Hepatocyte (in vitro differentiated cells): ENCODE results near the gene ATP13A2. TPM values are rescaled to one million over a fixed set of nuclear protein-coding genes. Genes with fewer than 3 reads are reported as not detected.

Experiments used
- DNase-seq: peaks from one replicate; pipeline ENCODE4 v3.0.0-alpha.2; 2016; ENCODE audit warnings: low spot score
- H2AFZ ChIP-seq: fragments of 200-600 bp; sonication (generic); 2 replicates; pipeline ENCODE4 v1.6.0; 2016; ENCODE audit warnings: antibody characterized with exemption, mild to moderate bottlenecking
- H3K27ac ChIP-seq: fragments of 200-600 bp; sonication (generic); 2 replicates; pipeline ENCODE4 v1.5.1; 2016; ENCODE audit warnings: mild to moderate bottlenecking
- H3K27me3 ChIP-seq: fragments of 200-600 bp; sonication (generic); 2 replicates; pipeline ENCODE4 v1.6.1; 2016
- H3K36me3 ChIP-seq: fragments of 200-600 bp; sonication (generic); replicated peaks from 2 replicates; pipeline ENCODE4 v1.5.1; 2016; ENCODE audit warnings: low read depth; ENCODE audit not compliant: insufficient read depth
- H3K4me1 ChIP-seq: fragments of 200-600 bp; sonication (generic); 2 replicates; pipeline ENCODE4 v1.5.1; 2016; ENCODE audit warnings: mild to moderate bottlenecking, moderate library complexity; ENCODE audit not compliant: insufficient read depth
- H3K4me2 ChIP-seq: fragments of 200-600 bp; sonication (generic); 2 replicates; pipeline ENCODE4 v1.6.0; 2016
- H3K4me3 ChIP-seq: fragments of 200-600 bp; sonication (generic); 2 replicates; pipeline ENCODE4 v1.5.1; 2016; ENCODE audit warnings: mild to moderate bottlenecking
- H3K79me2 ChIP-seq: fragments of 200-600 bp; sonication (generic); 2 replicates; pipeline ENCODE4 v1.6.0; 2017; ENCODE audit warnings: mild to moderate bottlenecking
- H3K9me2 ChIP-seq: fragments of 200-600 bp; sonication (generic); replicated peaks from 2 replicates; pipeline ENCODE4 v1.6.0; 2017; ENCODE audit warnings: mild to moderate bottlenecking; ENCODE audit not compliant: insufficient read depth
- H3K9me3 ChIP-seq: fragments of 200-600 bp; sonication (generic); 2 replicates; pipeline ENCODE4 v1.5.1; 2016; ENCODE audit warnings: low read depth, mild to moderate bottlenecking
- H4K20me1 ChIP-seq: fragments of 200-600 bp; sonication (generic); 2 replicates; pipeline ENCODE4 v1.6.0; 2016; ENCODE audit warnings: mild to moderate bottlenecking; ENCODE audit not compliant: insufficient read depth, poor library complexity, severe bottlenecking
- EZH2 ChIP-seq: fragments of 200-600 bp; sonication (generic); IDR thresholded peaks from 2 replicates; pipeline ENCODE4 v1.6.1; 2016; ENCODE audit warnings: antibody characterized with exemption, mild to moderate bottlenecking, borderline replicate concordance
- EZH2phosphoT487 ChIP-seq: fragments of 200-600 bp; sonication (generic); IDR thresholded peaks from one replicate; pipeline ENCODE4 v1.6.1; 2018; ENCODE audit warnings: antibody characterized with exemption, mild to moderate bottlenecking, low read depth, moderate library complexity; ENCODE audit not compliant: unreplicated experiment, severe bottlenecking
- WGBS: methylation state at CpG from one replicate; pipeline ENCODE4 v1.1.6; 2016; ENCODE audit warnings: low lambda C conversion rate; ENCODE audit errors: missing lambda C conversion rate; 5-methylcytosine and 5-hydroxymethylcytosine counted together
- polyA plus RNA-seq: library from polyadenylated mRNA; unstranded; fragments of >200 nt; fragmentation: Nextera tagmentation; extraction: Ambion mirVana; gene quantifications from 2 replicates; pipeline ENCODE4 v1.2.1, GENCODE V29; 2016
- total RNA-seq: library from RNA; depleted of rRNA; stranded (reverse); fragments of >200 nt; gene quantifications from 2 replicates; pipeline ENCODE4 v1.2.3, GENCODE V29; 2014
- TF ChIP-seq, protein P1 (sequence below): fragments of 200-600 bp; sonication (generic); IDR thresholded peaks from 2 replicates; pipeline ENCODE4 v1.5.1; 2016; ENCODE audit warnings: antibody characterized with exemption, mild to moderate bottlenecking; ENCODE audit not compliant: poor library complexity

Gene ATP13A2
- total and polyA plus RNA-seq, 2 experiments from 2014 or later: 30.0 to 52.3 TPM

DNA sequence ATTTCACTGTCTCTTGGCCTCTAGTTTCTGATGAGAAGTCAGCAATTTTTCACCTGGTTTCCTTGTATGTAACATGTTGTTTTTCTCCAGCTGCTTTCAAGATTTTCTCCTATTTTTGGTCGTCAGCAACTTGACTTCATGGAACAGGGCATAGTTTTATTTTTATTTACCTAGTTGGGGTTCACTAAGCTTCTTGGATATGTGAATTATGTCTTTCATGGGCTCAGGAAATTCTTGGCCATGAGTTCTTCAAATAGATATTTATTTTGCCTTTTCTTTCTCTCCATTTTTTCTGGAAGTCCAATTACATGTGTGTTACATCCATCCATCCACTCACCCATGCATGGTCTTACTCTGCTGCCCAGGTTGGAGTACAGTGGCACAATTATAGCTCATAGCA, 28.4 kb upstream of the ATP13A2 start:
- H3K4me3 ChIP-seq: no peak overlapping the region
- H2AFZ ChIP-seq: no peak overlapping the region
- H3K9me2 ChIP-seq: no peaks in the 10 kb centered on the region
- H3K4me2 ChIP-seq: no peak overlapping the region
- WGBS: 86% methylated on average over 1 of the region's 1 CpG
- no peaks in the 10 kb centered on the region for H4K20me1 ChIP-seq
- H3K36me3 ChIP-seq: peaks cover 4% of the 10 kb centered on the region
- no peaks in the 10 kb centered on the region for H3K4me1 ChIP-seq
- H3K79me2 ChIP-seq: peaks cover 33% of the 10 kb centered on the region
- no peak for DNase-seq
- H3K9me3 ChIP-seq: no peaks in the 10 kb centered on the region
- H3K27me3 ChIP-seq: no peaks in the 10 kb centered on the region
- TF ChIP-seq, protein P1, sequence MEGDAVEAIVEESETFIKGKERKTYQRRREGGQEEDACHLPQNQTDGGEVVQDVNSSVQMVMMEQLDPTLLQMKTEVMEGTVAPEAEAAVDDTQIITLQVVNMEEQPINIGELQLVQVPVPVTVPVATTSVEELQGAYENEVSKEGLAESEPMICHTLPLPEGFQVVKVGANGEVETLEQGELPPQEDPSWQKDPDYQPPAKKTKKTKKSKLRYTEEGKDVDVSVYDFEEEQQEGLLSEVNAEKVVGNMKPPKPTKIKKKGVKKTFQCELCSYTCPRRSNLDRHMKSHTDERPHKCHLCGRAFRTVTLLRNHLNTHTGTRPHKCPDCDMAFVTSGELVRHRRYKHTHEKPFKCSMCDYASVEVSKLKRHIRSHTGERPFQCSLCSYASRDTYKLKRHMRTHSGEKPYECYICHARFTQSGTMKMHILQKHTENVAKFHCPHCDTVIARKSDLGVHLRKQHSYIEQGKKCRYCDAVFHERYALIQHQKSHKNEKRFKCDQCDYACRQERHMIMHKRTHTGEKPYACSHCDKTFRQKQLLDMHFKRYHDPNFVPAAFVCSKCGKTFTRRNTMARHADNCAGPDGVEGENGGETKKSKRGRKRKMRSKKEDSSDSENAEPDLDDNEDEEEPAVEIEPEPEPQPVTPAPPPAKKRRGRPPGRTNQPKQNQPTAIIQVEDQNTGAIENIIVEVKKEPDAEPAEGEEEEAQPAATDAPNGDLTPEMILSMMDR: no peak
- TF ChIP-seq EZH2phosphoT487 (no peak), EZH2 (no peak)
- no peak overlapping the region for H3K27ac ChIP-seq

DNA sequence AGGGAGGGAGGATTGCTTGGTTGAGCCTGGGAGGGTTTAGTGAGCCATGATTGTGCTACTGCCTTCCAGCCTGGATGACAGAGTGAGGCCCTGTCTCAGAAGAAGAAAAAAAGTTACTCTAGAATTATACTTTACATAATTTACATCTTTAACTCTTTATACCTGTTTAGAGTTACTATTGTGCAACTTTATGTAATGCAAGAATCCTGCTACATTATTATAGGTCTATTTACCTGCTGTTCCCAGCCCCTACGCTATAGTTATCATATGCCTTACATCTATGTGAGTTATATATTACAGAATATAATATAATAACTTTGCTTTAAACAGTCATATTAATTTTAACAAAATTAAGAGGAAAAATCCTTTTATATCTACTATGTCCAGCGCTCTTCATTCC, 27.8 kb upstream of the ATP13A2 start:
- WGBS: 99% methylated on average over 2 of the region's 2 CpGs
- H3K9me2 ChIP-seq: no peaks in the 10 kb centered on the region
- no peak for DNase-seq
- H4K20me1 ChIP-seq: peaks cover 5% of the 10 kb centered on the region
- H2AFZ ChIP-seq: no peak overlapping the region
- H3K79me2 ChIP-seq: peaks cover 31% of the 10 kb centered on the region
- TF ChIP-seq EZH2 (no peak), EZH2phosphoT487 (no peak)
- TF ChIP-seq, protein P1: no peak
- no peaks in the 10 kb centered on the region for H3K27me3 ChIP-seq
- H3K27ac ChIP-seq: no peak overlapping the region
- no peaks in the 10 kb centered on the region for H3K9me3 ChIP-seq
- peaks cover 4% of the 10 kb centered on the region for H3K36me3 ChIP-seq
- no peak overlapping the region for H3K4me3 ChIP-seq
- H3K4me2 ChIP-seq: no peak overlapping the region
- H3K4me1 ChIP-seq: no peaks in the 10 kb centered on the region

DNA sequence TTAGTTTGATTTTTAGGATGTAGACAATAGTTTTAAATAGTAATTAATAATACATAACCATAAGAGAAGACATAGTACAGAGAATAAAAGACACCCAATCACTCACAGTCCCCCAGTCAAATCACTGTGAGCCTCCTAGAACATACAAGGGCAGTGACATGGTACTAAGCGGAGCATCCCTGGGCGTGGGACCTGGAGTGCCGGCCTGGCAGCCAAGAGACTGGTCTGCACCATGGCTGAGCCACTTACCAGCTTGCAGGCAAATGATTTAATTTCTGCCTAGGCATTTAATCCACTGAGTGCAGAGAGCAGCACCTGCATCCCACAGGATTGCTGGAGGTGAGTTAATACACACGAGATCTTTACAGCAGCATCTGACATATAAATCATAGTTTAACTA, 21.8 kb upstream of the ATP13A2 start:
- TF ChIP-seq, protein P1: no peak
- no peak for TF ChIP-seq EZH2
- no peak for TF ChIP-seq EZH2phosphoT487
- no peaks in the 10 kb centered on the region for H3K9me3 ChIP-seq
- H3K4me1 ChIP-seq: no peaks in the 10 kb centered on the region
- no peaks in the 10 kb centered on the region for H3K9me2 ChIP-seq
- H4K20me1 ChIP-seq: peaks cover 7% of the 10 kb centered on the region
- no peaks in the 10 kb centered on the region for H3K27me3 ChIP-seq
- H3K79me2 ChIP-seq: peaks cover 18% of the 10 kb centered on the region
- WGBS: 97% methylated on average over 4 of the region's 4 CpGs
- H2AFZ ChIP-seq: no peak overlapping the region
- H3K4me3 ChIP-seq: no peak overlapping the region
- no peak overlapping the region for H3K4me2 ChIP-seq
- no peak for DNase-seq
- no peaks in the 10 kb centered on the region for H3K36me3 ChIP-seq
- H3K27ac ChIP-seq: no peak overlapping the region

DNA sequence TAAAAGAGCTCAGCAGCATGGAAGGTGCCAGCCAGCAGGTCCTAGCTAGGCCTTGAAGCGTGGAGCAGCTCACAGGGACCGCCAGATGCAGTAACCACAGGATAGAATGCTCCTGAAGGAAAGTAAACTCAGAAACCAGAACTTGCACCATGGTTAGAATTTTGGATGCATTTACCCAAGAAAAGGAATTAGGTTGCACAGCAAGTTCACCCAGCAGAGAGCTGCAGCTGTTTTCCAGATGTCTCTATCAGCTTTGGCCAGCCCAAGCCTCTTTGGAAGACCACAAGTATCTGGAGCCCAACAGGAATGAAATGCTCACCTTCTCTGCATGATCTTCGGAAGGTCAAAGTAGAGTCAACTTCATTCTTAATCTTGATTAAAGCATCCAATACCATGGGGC, 21.0 kb upstream of the ATP13A2 start:
- H3K27me3 ChIP-seq: no peaks in the 10 kb centered on the region
- DNase-seq: no peak
- H3K9me2 ChIP-seq: no peaks in the 10 kb centered on the region
- no peak overlapping the region for H3K4me3 ChIP-seq
- H4K20me1 ChIP-seq: peaks cover 7% of the 10 kb centered on the region
- H3K4me1 ChIP-seq: no peaks in the 10 kb centered on the region
- no peak overlapping the region for H3K4me2 ChIP-seq
- no peak overlapping the region for H3K27ac ChIP-seq
- H3K79me2 ChIP-seq: peaks cover 18% of the 10 kb centered on the region
- H3K36me3 ChIP-seq: no peaks in the 10 kb centered on the region
- TF ChIP-seq, protein P1: no peak
- TF ChIP-seq EZH2phosphoT487: no peak
- TF ChIP-seq EZH2: no peak
- WGBS: 96% methylated on average over 3 of the region's 3 CpGs
- no peak overlapping the region for H2AFZ ChIP-seq
- H3K9me3 ChIP-seq: no peaks in the 10 kb centered on the region
